Lung (tissue), 12 donors: ENCODE measurements around the gene TRIM36. TPM values are rescaled to one million over a fixed set of nuclear protein-coding genes. Genes with fewer than 3 reads are reported as not detected.

Experiments used
- ATAC-seq: fragments of 200-7000 bp; cut with Tn5 transposase; one replicate; pipeline ENCODE4 v1.9.1; 2020; ENCODE audit warnings: moderate number of reproducible peaks; ENCODE audit not compliant: insufficient read depth, low FRiP score
- DNase-seq, 3 donors: peaks; one replicate each; pipeline ENCODE4 v3.0.0-alpha.2; 2013 to 2017
- H3K27ac ChIP-seq, 2 donors: one replicate each; pipeline ENCODE4 v1.5.1; 2013; ENCODE audit warnings: mild to moderate bottlenecking in 2 of 2, moderate library complexity in 2 of 2, control low read depth in 1 of 2, inconsistent platforms in 1 of 2, low read depth in 1 of 2, low read length in 1 of 2
- H3K27me3 ChIP-seq, 3 donors: one replicate each; pipeline ENCODE4 v1.5.1; 2013; ENCODE audit warnings: low read length in 2 of 3; ENCODE audit not compliant: control insufficient read depth in 3 of 3, insufficient read depth in 3 of 3
- H3K36me3 ChIP-seq, 4 donors: one replicate each; pipeline ENCODE4 v1.5.1; 2013; ENCODE audit warnings: low read length in 4 of 4, mild to moderate bottlenecking in 1 of 4, moderate library complexity in 1 of 4; ENCODE audit not compliant: control insufficient read depth in 4 of 4, insufficient read depth in 4 of 4
- H3K4me1 ChIP-seq, 5 donors: one replicate each; pipeline ENCODE4 v1.5.1; 2013; ENCODE audit warnings: low read length in 5 of 5, mild to moderate bottlenecking in 2 of 5, moderate library complexity in 1 of 5; ENCODE audit not compliant: control insufficient read depth in 5 of 5, insufficient read depth in 5 of 5
- H3K4me3 ChIP-seq: one replicate; pipeline ENCODE4 v1.5.1; 2013; ENCODE audit warnings: mild to moderate bottlenecking, control low read depth, moderate library complexity
- H3K9ac ChIP-seq, 2 donors: one replicate each; pipeline ENCODE4 v1.5.1; 2013; ENCODE audit warnings: low read length in 2 of 2, control low read depth in 1 of 2; ENCODE audit not compliant: insufficient read depth in 1 of 2
- H3K9me3 ChIP-seq, 4 donors: one replicate each; pipeline ENCODE4 v1.5.1; 2013; ENCODE audit warnings: low read length in 3 of 4, mild to moderate bottlenecking in 1 of 4, moderate library complexity in 1 of 4; ENCODE audit not compliant: control insufficient read depth in 4 of 4, insufficient read depth in 3 of 4
- WGBS, 2 donors: extraction: QIAGEN DNeasy Blood & Tissue Kit; methylation state at CpG; one replicate each; pipeline ENCODE4 v1.1.7; 2013; 5-methylcytosine and 5-hydroxymethylcytosine counted together
- polyA plus RNA-seq, 2 donors: library from polyadenylated mRNA; stranded (reverse); fragments of 200-250 nt; gene quantifications; one replicate each; pipeline ENCODE4 v1.2.1, GENCODE V29; 2013
- total RNA-seq, 2 donors: library from RNA; depleted of rRNA in 1 of 2; stranded (reverse); fragments of >200 nt in 1 of 2; gene quantifications; one replicate each; pipeline ENCODE4 v1.2.1, GENCODE V29; 2014 to 2021
- TF ChIP-seq, protein P1 (sequence below): IDR thresholded peaks from 2 replicates; pipeline ENCODE4 v1.5.1; 2012; ENCODE audit warnings: mild to moderate bottlenecking; ENCODE audit errors: control extremely low read depth, extremely low read depth
- donor health status: control.
- donor health status: control.
- donor health status: Bipolar disorder and iron deficiency.
- donor health status: healthy.
- donor health status: DM: yes; HTN: yes; CAD: no.

TRIM36 gene
- total and polyA plus RNA-seq, 4 donors, result 0.60 to 6.9 (median 3.8) TPM

DNA sequence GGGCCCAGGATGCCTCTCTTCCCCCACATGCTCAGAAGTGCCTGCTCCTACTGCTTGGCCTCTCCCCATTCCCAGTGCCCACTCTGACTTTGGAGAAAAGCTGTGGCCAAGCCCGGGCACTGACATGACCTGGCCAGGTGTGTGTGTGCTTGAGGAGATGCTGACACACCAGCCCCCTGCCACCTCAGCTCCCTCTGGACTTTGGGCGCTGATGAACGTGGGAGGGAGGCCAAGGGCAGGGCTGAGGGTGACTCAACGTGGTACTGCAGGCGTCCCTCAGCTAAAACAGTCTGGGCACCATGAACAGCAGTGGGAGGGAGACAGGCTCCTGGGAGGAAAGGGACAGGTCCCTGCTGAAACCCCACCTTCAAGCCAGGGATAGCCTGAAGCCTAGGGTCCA lies 3.9 kb downstream of the TRIM36 start:
- H3K9ac ChIP-seq, result no peak overlapping the region
- no peak overlapping the region for H3K27ac ChIP-seq
- DNase-seq, result no peak
- H3K36me3 ChIP-seq, result no peaks in the 10 kb centered on the region
- ATAC-seq, result no peak
- H3K27me3 ChIP-seq, result peaks cover 0 to 17% (median 14%) of the 10 kb centered on the region in 3 donors
- WGBS, 2 donors, result 93% methylated on average over 5 of the region's 5 CpGs
- TF ChIP-seq, protein P1, sequence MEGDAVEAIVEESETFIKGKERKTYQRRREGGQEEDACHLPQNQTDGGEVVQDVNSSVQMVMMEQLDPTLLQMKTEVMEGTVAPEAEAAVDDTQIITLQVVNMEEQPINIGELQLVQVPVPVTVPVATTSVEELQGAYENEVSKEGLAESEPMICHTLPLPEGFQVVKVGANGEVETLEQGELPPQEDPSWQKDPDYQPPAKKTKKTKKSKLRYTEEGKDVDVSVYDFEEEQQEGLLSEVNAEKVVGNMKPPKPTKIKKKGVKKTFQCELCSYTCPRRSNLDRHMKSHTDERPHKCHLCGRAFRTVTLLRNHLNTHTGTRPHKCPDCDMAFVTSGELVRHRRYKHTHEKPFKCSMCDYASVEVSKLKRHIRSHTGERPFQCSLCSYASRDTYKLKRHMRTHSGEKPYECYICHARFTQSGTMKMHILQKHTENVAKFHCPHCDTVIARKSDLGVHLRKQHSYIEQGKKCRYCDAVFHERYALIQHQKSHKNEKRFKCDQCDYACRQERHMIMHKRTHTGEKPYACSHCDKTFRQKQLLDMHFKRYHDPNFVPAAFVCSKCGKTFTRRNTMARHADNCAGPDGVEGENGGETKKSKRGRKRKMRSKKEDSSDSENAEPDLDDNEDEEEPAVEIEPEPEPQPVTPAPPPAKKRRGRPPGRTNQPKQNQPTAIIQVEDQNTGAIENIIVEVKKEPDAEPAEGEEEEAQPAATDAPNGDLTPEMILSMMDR, result no peak
- peaks cover 0 to 13% (median 0%) of the 10 kb centered on the region in 4 donors for H3K9me3 ChIP-seq
- no peak overlapping the region for H3K4me3 ChIP-seq
- peaks cover 0 to 14% (median 0%) of the 10 kb centered on the region in 5 donors for H3K4me1 ChIP-seq

DNA sequence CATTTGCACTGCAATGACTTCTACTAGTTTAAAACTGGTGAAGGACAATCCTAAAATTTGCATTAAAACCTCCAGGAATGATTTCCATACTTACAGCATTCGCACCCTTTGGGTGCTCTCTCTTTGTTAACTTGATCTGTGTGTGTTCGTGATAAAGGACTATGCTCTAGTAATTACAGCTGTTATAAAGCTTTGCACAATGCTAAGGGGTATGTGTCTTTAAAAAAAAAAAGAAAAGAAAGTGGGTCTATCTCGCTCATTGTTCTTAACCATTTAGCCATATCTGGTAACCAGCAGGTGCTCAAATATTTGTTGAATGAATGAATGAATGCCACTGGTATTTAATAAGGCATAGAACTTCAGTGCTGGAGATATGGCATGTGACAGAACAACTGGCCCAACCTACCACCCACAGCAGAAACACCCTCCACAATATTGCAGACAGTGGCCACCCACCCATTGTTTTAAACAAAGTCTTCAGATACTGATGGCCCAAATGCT lies 8.7 kb downstream of the TRIM36 start:
- Histone ChIP-seq H3K4me1 (no peaks in the 10 kb centered on the region), H3K36me3 (no peaks in the 10 kb centered on the region), H3K4me3 (no peak overlapping the region), H3K27ac (no peak overlapping the region), H3K9ac (no peak overlapping the region), H3K27me3 (no peaks in the 10 kb centered on the region), H3K9me3 (peaks cover 0 to 4% (median 0%) of the 10 kb centered on the region in 4 donors)
- TF ChIP-seq, protein P1, result no peak
- ATAC-seq, result no peak
- WGBS, 2 donors, result 90 to 96% methylated on average over 3 of the region's 3 CpGs
- DNase-seq, result no peak

DNA sequence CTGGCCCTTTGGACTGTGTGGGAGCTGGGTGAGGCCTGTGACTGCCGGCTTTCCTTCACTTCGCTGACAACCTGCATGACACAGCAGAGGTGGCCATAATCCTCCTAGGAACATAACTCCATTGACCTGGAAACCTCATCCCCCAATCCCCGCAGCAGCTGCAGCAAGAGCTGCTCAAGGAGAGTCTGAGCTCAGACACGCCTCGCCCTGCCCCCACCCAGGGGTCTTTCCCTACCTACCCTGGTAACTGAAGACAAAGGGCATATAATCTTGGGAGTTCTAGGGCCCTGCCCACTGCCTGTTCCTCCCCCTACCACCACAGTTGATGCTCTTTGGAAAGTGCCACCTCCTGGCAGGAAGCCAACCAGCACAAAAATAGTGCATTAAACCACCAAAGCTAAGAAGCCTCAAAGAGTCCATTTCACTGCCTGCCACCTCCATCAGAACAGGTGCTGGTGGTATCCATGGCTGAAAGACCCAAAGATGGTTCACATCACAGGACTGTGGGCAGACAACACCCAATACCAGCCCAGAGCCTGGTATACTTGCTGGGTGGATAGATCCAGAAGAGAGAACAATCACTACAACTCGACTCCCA lies 18.4 kb downstream of the TRIM36 start:
- 92 to 94% methylated on average over 6 of the region's 6 CpGs for WGBS, 2 donors
- H3K9ac ChIP-seq, result no peak overlapping the region
- TF ChIP-seq, protein P1, result no peak
- DNase-seq, result no peak
- H3K27ac ChIP-seq, result no peak overlapping the region
- no peaks in the 10 kb centered on the region for H3K36me3 ChIP-seq
- H3K9me3 ChIP-seq, result no peaks in the 10 kb centered on the region
- no peak for ATAC-seq
- H3K4me3 ChIP-seq, result no peak overlapping the region
- H3K4me1 ChIP-seq, result no peaks in the 10 kb centered on the region
- no peaks in the 10 kb centered on the region for H3K27me3 ChIP-seq

DNA sequence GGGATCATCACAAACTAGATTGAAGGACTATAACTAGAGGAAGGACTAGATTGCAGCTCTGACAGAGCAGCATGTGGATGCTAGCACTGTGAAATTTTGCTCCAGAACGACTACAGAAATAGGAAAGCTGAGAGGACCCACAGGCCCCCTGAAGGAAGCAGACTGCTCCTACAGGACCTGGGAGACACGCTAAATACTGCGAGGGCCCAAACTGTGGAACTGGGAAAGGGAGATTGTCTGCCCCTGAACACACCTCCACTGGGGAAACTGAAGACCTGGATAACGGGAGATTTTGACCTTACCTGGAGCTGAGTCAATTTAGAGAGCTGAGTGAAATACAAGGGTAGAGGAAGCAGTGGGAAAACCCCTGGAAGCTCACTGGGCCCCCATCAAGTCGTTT lies 19.2 kb downstream of the TRIM36 start:
- H3K9ac ChIP-seq, result no peak overlapping the region
- H3K27ac ChIP-seq, result no peak overlapping the region
- no peaks in the 10 kb centered on the region for H3K36me3 ChIP-seq
- no peaks in the 10 kb centered on the region for H3K9me3 ChIP-seq
- WGBS, 2 donors, result 86 to 89% methylated on average over 5 of the region's 5 CpGs
- no peak overlapping the region for H3K4me3 ChIP-seq
- H3K27me3 ChIP-seq, result no peaks in the 10 kb centered on the region
- TF ChIP-seq, protein P1, result no peak
- ATAC-seq (no peak), DNase-seq (no peak)
- H3K4me1 ChIP-seq, result no peaks in the 10 kb centered on the region
